SK-N-SH (cell line): ENCODE data around the gene B3GNT5.

ENCODE experiments used
- CTCF ChIP-seq: fragments of 200-600 bp; sonication (generic); IDR thresholded peaks from 2 replicates; pipeline ENCODE4 v1.6.1; 2017; ENCODE audit warnings: antibody characterized with exemption, mild to moderate bottlenecking, moderate library complexity
- EP300 ChIP-seq, 2 experiments: IDR thresholded peaks; 2 replicates each; pipeline versions ENCODE4 v1.4.0 to v1.6.1; 2012; ENCODE audit warnings: borderline replicate concordance in 1 of 2, low read depth in 1 of 2, low read length in 1 of 2
- GABPA ChIP-seq: IDR thresholded peaks from 2 replicates; pipeline ENCODE4 v1.4.0; 2012; ENCODE audit warnings: low read depth, mild to moderate bottlenecking
- RFX5 ChIP-seq: IDR thresholded peaks from 2 replicates; pipeline ENCODE4 v1.6.1; 2012; ENCODE audit warnings: mild to moderate bottlenecking, improper control_type of control experiment, low read length

- TF ChIP-seq GABPA (no peak), EP300 (IDR thresholded peaks at IDR 0.05; ENCODE audit: borderline replicate concordance in 1 of 2, low read depth in 1 of 2, low read length in 1 of 2) (no peak), RFX5 (no peak), CTCF (no peak)
Measured at GRCh38 chr3:183242431-183242830, 10.6 kb upstream of the B3GNT5 start.
